Kidney epithelial cell (primary cell): Measurements from ENCODE around the gene FLT1. TPM values are rescaled to one million over a fixed set of nuclear protein-coding genes. Genes with fewer than 3 reads are reported as not detected.

ENCODE experiments used
- DNase-seq: peaks from one replicate; pipeline ENCODE4 v3.0.0-alpha.2; 2010; ENCODE audit warnings: low read depth
- H3K27me3 ChIP-seq: 2 replicates; pipeline ENCODE4 v1.6.0; 2011; ENCODE audit warnings: low read length; ENCODE audit not compliant: control insufficient read depth, insufficient read depth
- H3K36me3 ChIP-seq: 2 replicates; pipeline ENCODE4 v1.5.1; 2011; ENCODE audit warnings: low read length; ENCODE audit not compliant: control insufficient read depth, insufficient read depth
- H3K4me3 ChIP-seq: 2 replicates; pipeline ENCODE4 v1.5.1; 2011; ENCODE audit warnings: low read depth, mild to moderate bottlenecking, control low read depth, low read length
- CTCF ChIP-seq: IDR thresholded peaks from 2 replicates; pipeline ENCODE4 v1.5.1; 2011; ENCODE audit warnings: mild to moderate bottlenecking, moderate library complexity, low read length, control low read depth, inconsistent platforms; ENCODE audit not compliant: insufficient read depth, poor library complexity, severe bottlenecking
- total RNA-seq: library from RNA; depleted of rRNA; stranded (reverse); fragments of >200 nt; gene quantifications from 2 replicates; pipeline ENCODE4 v1.2.3, GENCODE V29; 2015

Gene FLT1
- total RNA-seq = 0.75 and 0.96 TPM in 2 replicates

GRCh38 chr13:28494778-28495537, at the start of gene FLT1:
TSS of gene FLT1 (minus strand) at chr13:28495128. CDS start at chr13:28494843, 285 bp downstream.
- peak within 1 kb of the TSS; percentile 22 for H3K4me3 ChIP-seq
- no peak for DNase-seq
- H3K27me3 ChIP-seq = peaks cover 62% of the 10 kb centered on the region
- H3K36me3 ChIP-seq = no peaks in the 10 kb centered on the region
- TF ChIP-seq CTCF = no peak

GRCh38 chr13:28544026-28544425, 49.1 kb upstream of the FLT1 start:
- Histone ChIP-seq H3K36me3 (no peaks in the 10 kb centered on the region), H3K4me3 (no peak overlapping the region), H3K27me3 (no peaks in the 10 kb centered on the region)
- no peak for DNase-seq
- TF ChIP-seq CTCF = no peak

- DNase-seq = no peak
- no peaks in the 10 kb centered on the region for H3K36me3 ChIP-seq
- no peaks in the 10 kb centered on the region for H3K27me3 ChIP-seq
- H3K4me3 ChIP-seq = no peak overlapping the region
- TF ChIP-seq CTCF = no peak
Observed at GRCh38 chr13:28542804-28543203, 47.9 kb upstream of the FLT1 start.

- H3K27me3 ChIP-seq = no peaks in the 10 kb centered on the region
- DNase-seq = no peak
- TF ChIP-seq CTCF = no peak
- no peak overlapping the region for H3K4me3 ChIP-seq
- no peaks in the 10 kb centered on the region for H3K36me3 ChIP-seq
Observed at GRCh38 chr13:28541966-28542365, 47.0 kb upstream of the FLT1 start.

- DNase-seq = no peak
- Histone ChIP-seq H3K36me3 (no peaks in the 10 kb centered on the region), H3K27me3 (no peaks in the 10 kb centered on the region), H3K4me3 (no peak overlapping the region)
- no peak for TF ChIP-seq CTCF
Observed at GRCh38 chr13:28540612-28541011, 45.7 kb upstream of the FLT1 start.
